Suprapubic skin (tissue), 4 donors: ENCODE results near the gene PLCB1.

Experiments
- CTCF ChIP-seq, 2 donors: fragments of 200-600 bp in 1 of 2; fragments of 450-650 bp in 1 of 2; sonication (generic) in 1 of 2; IDR thresholded peaks; one replicate each; pipeline ENCODE4 v1.5.1; 2016 to 2019; ENCODE audit warnings: antibody characterized with exemption in 2 of 2, mild to moderate bottlenecking in 1 of 2, moderate library complexity in 1 of 2
- EP300 ChIP-seq: sonication (generic); formaldehyde crosslinking; IDR thresholded peaks from one replicate; pipeline ENCODE4 v1.6.1; 2017; ENCODE audit warnings: antibody characterized with exemption
- POLR2A ChIP-seq, 2 donors: fragments of 450-650 bp; IDR thresholded peaks; one replicate each; pipeline ENCODE4 v1.6.1; 2017; ENCODE audit warnings: antibody characterized with exemption in 2 of 2, mild to moderate bottlenecking in 2 of 2, moderate library complexity in 2 of 2
- POLR2AphosphoS5 ChIP-seq, 3 donors: sonication (generic); formaldehyde crosslinking; IDR thresholded peaks; one replicate each; pipeline ENCODE4 v1.6.1; 2017; ENCODE audit warnings: antibody characterized with exemption in 3 of 3

GRCh38 chr20:8223091-8223870 lies 91.2 kb downstream of the PLCB1 start:
- TF ChIP-seq POLR2A (IDR thresholded peaks at IDR 0.05) (no peak), CTCF (IDR thresholded peaks at IDR 0.05) (no peak), POLR2AphosphoS5 (IDR thresholded peaks at IDR 0.05) (no peak), EP300 (no peak)
